HepG2 (cell line): Measurements from ENCODE around the gene CD80. TPM values are rescaled to one million over a fixed set of nuclear protein-coding genes. Genes with fewer than 3 reads are reported as not detected.
A peak's percentile ranks its signal among the peaks of the same experiment; 100 is the strongest.

Source experiments
- KAT8 ChIP-seq: IDR thresholded peaks from 2 replicates; pipeline ENCODE4 v1.6.1; 2016; ENCODE audit warnings: missing genetic modification reagents, missing compliant biosample characterization
- KLF11 ChIP-seq: IDR thresholded peaks from 2 replicates; pipeline ENCODE4 v1.6.1; 2016; ENCODE audit warnings: missing compliant biosample characterization
- KLF6 ChIP-seq: IDR thresholded peaks from 2 replicates; pipeline ENCODE4 v1.8.0; 2016; ENCODE audit warnings: missing biosample characterization, missing genetic modification reagents
- NKX3-1 ChIP-seq: sonication (generic); formaldehyde crosslinking; IDR thresholded peaks from 2 replicates; pipeline ENCODE4 v1.5.0; 2020; ENCODE audit warnings: missing genetic modification reagents
- PATZ1 ChIP-seq: sonication (generic); formaldehyde crosslinking; IDR thresholded peaks from 2 replicates; pipeline ENCODE4 v1.4.0; 2020; ENCODE audit warnings: missing genetic modification reagents
- PHF5A ChIP-seq: IDR thresholded peaks from one replicate; pipeline ENCODE4 v1.6.1; 2018; ENCODE audit warnings: low read depth, missing genetic modification reagents; ENCODE audit not compliant: unreplicated experiment
- RAD21 ChIP-seq: fragments of 450-650 bp; formaldehyde crosslinking; IDR thresholded peaks from 2 replicates; pipeline ENCODE4 v1.5.0; 2020; ENCODE audit warnings: mild to moderate bottlenecking
- SMAD1 ChIP-seq: sonication (generic); formaldehyde crosslinking; IDR thresholded peaks from 2 replicates; pipeline ENCODE4 v1.4.0; 2020; ENCODE audit warnings: missing genetic modification reagents, low read depth, mild to moderate bottlenecking, borderline replicate concordance
- SRF ChIP-seq: IDR thresholded peaks from 2 replicates; pipeline ENCODE4 v1.6.1; 2011; ENCODE audit warnings: mild to moderate bottlenecking, low read depth, low read length, moderate library complexity
- TCF7 ChIP-seq: sonication (generic); IDR thresholded peaks from 2 replicates; pipeline ENCODE4 v1.6.1; 2016; ENCODE audit warnings: antibody characterized with exemption, low read depth
- ZMYM4 ChIP-seq: sonication (generic); formaldehyde crosslinking; IDR thresholded peaks from 2 replicates; pipeline ENCODE4 v1.8.1; 2023; ENCODE audit warnings: mild to moderate bottlenecking, missing genetic modification reagents
- ZNF225 ChIP-seq: sonication (generic); formaldehyde crosslinking; IDR thresholded peaks from 2 replicates; pipeline ENCODE4 v1.4.0; 2020; ENCODE audit warnings: mild to moderate bottlenecking, missing genetic modification reagents
- polyA plus RNA-seq, 8 experiments: library from polyadenylated mRNA; depleted of rRNA in 3 of 8; stranded (reverse) in 7 of 8; unstranded in 1 of 8; fragments of >200 nt; fragmentation: Illumina TruSeq in 4 of 8; extraction: Trizol in 4 of 8; gene quantifications; 2 replicates each; pipeline versions ENCODE4 v1.2.1 to v1.2.3, GENCODE V29; 2011 to 2016; ENCODE audit warnings: low read depth in 4 of 8, missing spikeins in 1 of 8, mixed read lengths in 1 of 8; ENCODE audit not compliant: insufficient read depth in 1 of 8
- total RNA-seq, 5 experiments: library from RNA; depleted of rRNA; stranded (reverse); fragments of >200 nt; fragmentation: Illumina TruSeq; extraction: Trizol; gene quantifications; 2 replicates each; pipeline ENCODE4 v1.2.3, GENCODE V29; 2016; ENCODE audit warnings: low read depth in 1 of 5
- TF ChIP-seq, protein P1 (sequence below): sonication (generic); formaldehyde crosslinking; IDR thresholded peaks from 2 replicates; pipeline ENCODE4 v1.8.0; 2022; ENCODE audit warnings: mild to moderate bottlenecking, missing genetic modification reagents, moderate library complexity
- TF ChIP-seq, protein P2 (sequence below): sonication (generic); formaldehyde crosslinking; IDR thresholded peaks from 2 replicates; pipeline ENCODE4 v1.4.0; 2020; ENCODE audit warnings: missing genetic modification reagents
- TF ChIP-seq, protein P3 (sequence below): sonication (generic); formaldehyde crosslinking; IDR thresholded peaks from 2 replicates; pipeline ENCODE4 v1.5.1; 2020; ENCODE audit warnings: mild to moderate bottlenecking, missing genetic modification reagents, borderline replicate concordance

Gene CD80
- total and polyA plus RNA-seq, 2 of the 13 experiments (the other 11 are each of a cell fraction or from before 2014, with no cell fraction given): not detected

GRCh38 chr3:119498186-119499011 is 61.0 kb downstream of the CD80 start, which contains the start of gene TIMMDC1 (continued):
- TF ChIP-seq, protein P1, sequence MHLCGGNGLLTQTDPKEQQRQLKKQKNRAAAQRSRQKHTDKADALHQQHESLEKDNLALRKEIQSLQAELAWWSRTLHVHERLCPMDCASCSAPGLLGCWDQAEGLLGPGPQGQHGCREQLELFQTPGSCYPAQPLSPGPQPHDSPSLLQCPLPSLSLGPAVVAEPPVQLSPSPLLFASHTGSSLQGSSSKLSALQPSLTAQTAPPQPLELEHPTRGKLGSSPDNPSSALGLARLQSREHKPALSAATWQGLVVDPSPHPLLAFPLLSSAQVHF (CRISPR knock-in tag): no peak; the same call in 1 of the 2 replicates
- TF ChIP-seq PHF5A (CRISPR knock-in tag) (no peak), ZMYM4 (peak; percentile 87), TCF7 (no peak), SMAD1 (CRISPR knock-in tag) (peak; percentile 32; the same call in 1 of the 2 replicates), RAD21 (CRISPR knock-in tag) (peak; percentile 37), KAT8 (CRISPR knock-in tag) (peak; percentile 97), KLF6 (CRISPR knock-in tag) (peak; percentile 69; the same call in 1 of the 2 replicates), ZNF225 (CRISPR knock-in tag) (no peak), PATZ1 (peak; percentile 89), KLF11 (no peak), NKX3-1 (CRISPR knock-in tag) (no peak), SRF (no peak)
- TF ChIP-seq, protein P2, sequence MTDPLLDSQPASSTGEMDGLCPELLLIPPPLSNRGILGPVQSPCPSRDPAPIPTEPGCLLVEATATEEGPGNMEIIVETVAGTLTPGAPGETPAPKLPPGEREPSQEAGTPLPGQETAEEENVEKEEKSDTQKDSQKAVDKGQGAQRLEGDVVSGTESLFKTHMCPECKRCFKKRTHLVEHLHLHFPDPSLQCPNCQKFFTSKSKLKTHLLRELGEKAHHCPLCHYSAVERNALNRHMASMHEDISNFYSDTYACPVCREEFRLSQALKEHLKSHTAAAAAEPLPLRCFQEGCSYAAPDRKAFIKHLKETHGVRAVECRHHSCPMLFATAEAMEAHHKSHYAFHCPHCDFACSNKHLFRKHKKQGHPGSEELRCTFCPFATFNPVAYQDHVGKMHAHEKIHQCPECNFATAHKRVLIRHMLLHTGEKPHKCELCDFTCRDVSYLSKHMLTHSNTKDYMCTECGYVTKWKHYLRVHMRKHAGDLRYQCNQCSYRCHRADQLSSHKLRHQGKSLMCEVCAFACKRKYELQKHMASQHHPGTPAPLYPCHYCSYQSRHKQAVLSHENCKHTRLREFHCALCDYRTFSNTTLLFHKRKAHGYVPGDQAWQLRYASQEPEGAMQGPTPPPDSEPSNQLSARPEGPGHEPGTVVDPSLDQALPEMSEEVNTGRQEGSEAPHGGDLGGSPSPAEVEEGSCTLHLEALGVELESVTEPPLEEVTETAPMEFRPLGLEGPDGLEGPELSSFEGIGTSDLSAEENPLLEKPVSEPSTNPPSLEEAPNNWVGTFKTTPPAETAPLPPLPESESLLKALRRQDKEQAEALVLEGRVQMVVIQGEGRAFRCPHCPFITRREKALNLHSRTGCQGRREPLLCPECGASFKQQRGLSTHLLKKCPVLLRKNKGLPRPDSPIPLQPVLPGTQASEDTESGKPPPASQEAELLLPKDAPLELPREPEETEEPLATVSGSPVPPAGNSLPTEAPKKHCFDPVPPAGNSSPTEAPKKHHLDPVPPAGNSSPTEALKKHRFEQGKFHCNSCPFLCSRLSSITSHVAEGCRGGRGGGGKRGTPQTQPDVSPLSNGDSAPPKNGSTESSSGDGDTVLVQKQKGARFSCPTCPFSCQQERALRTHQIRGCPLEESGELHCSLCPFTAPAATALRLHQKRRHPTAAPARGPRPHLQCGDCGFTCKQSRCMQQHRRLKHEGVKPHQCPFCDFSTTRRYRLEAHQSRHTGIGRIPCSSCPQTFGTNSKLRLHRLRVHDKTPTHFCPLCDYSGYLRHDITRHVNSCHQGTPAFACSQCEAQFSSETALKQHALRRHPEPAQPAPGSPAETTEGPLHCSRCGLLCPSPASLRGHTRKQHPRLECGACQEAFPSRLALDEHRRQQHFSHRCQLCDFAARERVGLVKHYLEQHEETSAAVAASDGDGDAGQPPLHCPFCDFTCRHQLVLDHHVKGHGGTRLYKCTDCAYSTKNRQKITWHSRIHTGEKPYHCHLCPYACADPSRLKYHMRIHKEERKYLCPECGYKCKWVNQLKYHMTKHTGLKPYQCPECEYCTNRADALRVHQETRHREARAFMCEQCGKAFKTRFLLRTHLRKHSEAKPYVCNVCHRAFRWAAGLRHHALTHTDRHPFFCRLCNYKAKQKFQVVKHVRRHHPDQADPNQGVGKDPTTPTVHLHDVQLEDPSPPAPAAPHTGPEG (CRISPR knock-in tag): no peak
- TF ChIP-seq, protein P3, sequence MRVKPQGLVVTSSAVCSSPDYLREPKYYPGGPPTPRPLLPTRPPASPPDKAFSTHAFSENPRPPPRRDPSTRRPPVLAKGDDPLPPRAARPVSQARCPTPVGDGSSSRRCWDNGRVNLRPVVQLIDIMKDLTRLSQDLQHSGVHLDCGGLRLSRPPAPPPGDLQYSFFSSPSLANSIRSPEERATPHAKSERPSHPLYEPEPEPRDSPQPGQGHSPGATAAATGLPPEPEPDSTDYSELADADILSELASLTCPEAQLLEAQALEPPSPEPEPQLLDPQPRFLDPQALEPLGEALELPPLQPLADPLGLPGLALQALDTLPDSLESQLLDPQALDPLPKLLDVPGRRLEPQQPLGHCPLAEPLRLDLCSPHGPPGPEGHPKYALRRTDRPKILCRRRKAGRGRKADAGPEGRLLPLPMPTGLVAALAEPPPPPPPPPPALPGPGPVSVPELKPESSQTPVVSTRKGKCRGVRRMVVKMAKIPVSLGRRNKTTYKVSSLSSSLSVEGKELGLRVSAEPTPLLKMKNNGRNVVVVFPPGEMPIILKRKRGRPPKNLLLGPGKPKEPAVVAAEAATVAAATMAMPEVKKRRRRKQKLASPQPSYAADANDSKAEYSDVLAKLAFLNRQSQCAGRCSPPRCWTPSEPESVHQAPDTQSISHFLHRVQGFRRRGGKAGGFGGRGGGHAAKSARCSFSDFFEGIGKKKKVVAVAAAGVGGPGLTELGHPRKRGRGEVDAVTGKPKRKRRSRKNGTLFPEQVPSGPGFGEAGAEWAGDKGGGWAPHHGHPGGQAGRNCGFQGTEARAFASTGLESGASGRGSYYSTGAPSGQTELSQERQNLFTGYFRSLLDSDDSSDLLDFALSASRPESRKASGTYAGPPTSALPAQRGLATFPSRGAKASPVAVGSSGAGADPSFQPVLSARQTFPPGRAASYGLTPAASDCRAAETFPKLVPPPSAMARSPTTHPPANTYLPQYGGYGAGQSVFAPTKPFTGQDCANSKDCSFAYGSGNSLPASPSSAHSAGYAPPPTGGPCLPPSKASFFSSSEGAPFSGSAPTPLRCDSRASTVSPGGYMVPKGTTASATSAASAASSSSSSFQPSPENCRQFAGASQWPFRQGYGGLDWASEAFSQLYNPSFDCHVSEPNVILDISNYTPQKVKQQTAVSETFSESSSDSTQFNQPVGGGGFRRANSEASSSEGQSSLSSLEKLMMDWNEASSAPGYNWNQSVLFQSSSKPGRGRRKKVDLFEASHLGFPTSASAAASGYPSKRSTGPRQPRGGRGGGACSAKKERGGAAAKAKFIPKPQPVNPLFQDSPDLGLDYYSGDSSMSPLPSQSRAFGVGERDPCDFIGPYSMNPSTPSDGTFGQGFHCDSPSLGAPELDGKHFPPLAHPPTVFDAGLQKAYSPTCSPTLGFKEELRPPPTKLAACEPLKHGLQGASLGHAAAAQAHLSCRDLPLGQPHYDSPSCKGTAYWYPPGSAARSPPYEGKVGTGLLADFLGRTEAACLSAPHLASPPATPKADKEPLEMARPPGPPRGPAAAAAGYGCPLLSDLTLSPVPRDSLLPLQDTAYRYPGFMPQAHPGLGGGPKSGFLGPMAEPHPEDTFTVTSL (CRISPR knock-in tag): peak; percentile 44; the same call in 1 of the 2 replicates
